ENCODE data around the gene UGT2B15. TPM values are rescaled to one million over a fixed set of nuclear protein-coding genes. Genes with fewer than 3 reads are reported as not detected.

The UGT2B15 gene
- total and polyA plus RNA-seq, 2 donors (not counting 1 experiment from before 2014, with no cell fraction given), result not detected

GRCh38 chr4:68717999-68718398 is 47.5 kb upstream of the UGT2B15 start:
- TF ChIP-seq CTCF (conservative IDR thresholded peaks at IDR 0.05 in 1 of 2, IDR thresholded peaks at IDR 0.05 in 1 of 2; ENCODE audit: low read depth in 1 of 2, low read length in 2 of 2) (no peak), EZH2 (IDR thresholded peaks at IDR 0.05; ENCODE audit: low read length, missing control alignments) (no peak)
- Histone ChIP-seq H3K9me3 (ENCODE audit: control insufficient read depth, insufficient read depth, low read depth, low read length) (no peaks in the 10 kb centered on the region), H3K4me2 (ENCODE audit: extremely low read depth, insufficient read depth, low read length) (no peak overlapping the region)

GRCh38 chr4:68714400-68714799 is 43.9 kb upstream of the UGT2B15 start:
- Histone ChIP-seq H3K36me3 (ENCODE audit: control insufficient read depth, insufficient read depth, low read length) (no peaks in the 10 kb centered on the region), H3K27ac (ENCODE audit: insufficient read depth, low read length) (no peak overlapping the region), H3K4me2 (ENCODE audit: extremely low read depth, insufficient read depth, low read length) (no peak overlapping the region)

More at GRCh38 chr4:68717999-68718398, 47.5 kb upstream of the UGT2B15 start:
- Histone ChIP-seq H3K79me2 (ENCODE audit: control insufficient read depth, insufficient read depth, low read length) (no peaks in the 10 kb centered on the region), H2AFZ (ENCODE audit: low read length) (no peak overlapping the region), H3K4me1 (ENCODE audit: control insufficient read depth, extremely low read depth, insufficient read depth, low read length) (no peaks in the 10 kb centered on the region), H3K4me3 (replicated peaks in 1 of 4; ENCODE audit: control extremely low read depth in 1 of 4, insufficient read depth in 1 of 4, low read depth in 3 of 4, low read length in 4 of 4) (no peak overlapping the region), H4K20me1 (ENCODE audit: control insufficient read depth, extremely low read depth, insufficient read depth, low read length) (no peaks in the 10 kb centered on the region), H3K27me3 (ENCODE audit: control insufficient read depth, insufficient read depth, low read length) (no peaks in the 10 kb centered on the region), H3K9ac (ENCODE audit: insufficient read depth, low read length) (no peak overlapping the region), H3K27ac (ENCODE audit: insufficient read depth, low read length) (no peak overlapping the region), H3K36me3 (ENCODE audit: control insufficient read depth, insufficient read depth, low read length) (no peaks in the 10 kb centered on the region)
- no peak for DNase-seq (ENCODE audit: low read depth in 2 of 2)

GRCh38 chr4:68712207-68712606 is 41.8 kb upstream of the UGT2B15 start:
- H3K4me3 ChIP-seq (replicated peaks in 1 of 4; ENCODE audit: control extremely low read depth in 1 of 4, insufficient read depth in 1 of 4, low read depth in 3 of 4, low read length in 4 of 4), result no peak overlapping the region
- H4K20me1 ChIP-seq (ENCODE audit: control insufficient read depth, extremely low read depth, insufficient read depth, low read length), result no peaks in the 10 kb centered on the region
- DNase-seq (ENCODE audit: low read depth in 2 of 2), result no peak
- no peak overlapping the region for H3K4me2 ChIP-seq (ENCODE audit: extremely low read depth, insufficient read depth, low read length)
- H3K27ac ChIP-seq (ENCODE audit: insufficient read depth, low read length), result no peak overlapping the region
- no peak overlapping the region for H2AFZ ChIP-seq (ENCODE audit: low read length)
- H3K9me3 ChIP-seq (ENCODE audit: control insufficient read depth, insufficient read depth, low read depth, low read length), result no peaks in the 10 kb centered on the region
- H3K79me2 ChIP-seq (ENCODE audit: control insufficient read depth, insufficient read depth, low read length), result no peaks in the 10 kb centered on the region
- H3K27me3 ChIP-seq (ENCODE audit: control insufficient read depth, insufficient read depth, low read length), result no peaks in the 10 kb centered on the region
- H3K36me3 ChIP-seq (ENCODE audit: control insufficient read depth, insufficient read depth, low read length), result no peaks in the 10 kb centered on the region
- no peak for TF ChIP-seq EZH2 (IDR thresholded peaks at IDR 0.05; ENCODE audit: low read length, missing control alignments)
- no peak for TF ChIP-seq CTCF (conservative IDR thresholded peaks at IDR 0.05 in 1 of 2, IDR thresholded peaks at IDR 0.05 in 1 of 2; ENCODE audit: low read depth in 1 of 2, low read length in 2 of 2)
- H3K4me1 ChIP-seq (ENCODE audit: control insufficient read depth, extremely low read depth, insufficient read depth, low read length), result no peaks in the 10 kb centered on the region
- no peak overlapping the region for H3K9ac ChIP-seq (ENCODE audit: insufficient read depth, low read length)

More at GRCh38 chr4:68714400-68714799, 43.9 kb upstream of the UGT2B15 start:
- Histone ChIP-seq H2AFZ (ENCODE audit: low read length) (no peak overlapping the region), H4K20me1 (ENCODE audit: control insufficient read depth, extremely low read depth, insufficient read depth, low read length) (no peaks in the 10 kb centered on the region), H3K27me3 (ENCODE audit: control insufficient read depth, insufficient read depth, low read length) (no peaks in the 10 kb centered on the region), H3K9ac (ENCODE audit: insufficient read depth, low read length) (no peak overlapping the region), H3K79me2 (ENCODE audit: control insufficient read depth, insufficient read depth, low read length) (no peaks in the 10 kb centered on the region), H3K4me3 (replicated peaks in 1 of 4; ENCODE audit: control extremely low read depth in 1 of 4, insufficient read depth in 1 of 4, low read depth in 3 of 4, low read length in 4 of 4) (no peak overlapping the region), H3K9me3 (ENCODE audit: control insufficient read depth, insufficient read depth, low read depth, low read length) (no peaks in the 10 kb centered on the region), H3K4me1 (ENCODE audit: control insufficient read depth, extremely low read depth, insufficient read depth, low read length) (no peaks in the 10 kb centered on the region)
- no peak for TF ChIP-seq EZH2 (IDR thresholded peaks at IDR 0.05; ENCODE audit: low read length, missing control alignments)
- no peak for TF ChIP-seq CTCF (conservative IDR thresholded peaks at IDR 0.05 in 1 of 2, IDR thresholded peaks at IDR 0.05 in 1 of 2; ENCODE audit: low read depth in 1 of 2, low read length in 2 of 2)
- DNase-seq (ENCODE audit: low read depth in 2 of 2), result no peak
